Breast epithelium (tissue), 4 donors: ENCODE results near the gene GLI1. TPM values are rescaled to one million over a fixed set of nuclear protein-coding genes. Genes with fewer than 3 reads are reported as not detected.

Experiments
- DNase-seq, 2 donors: peaks; one replicate each; pipeline ENCODE4 v3.0.0-alpha.2; 2019; ENCODE audit warnings: low spot score in 2 of 2
- H3K27ac ChIP-seq, 2 donors: fragments of 200-600 bp; sonication (generic) in 1 of 2; one replicate each; pipeline ENCODE4 v1.5.1; 2016 to 2019; ENCODE audit warnings: mild to moderate bottlenecking in 1 of 2
- H3K27me3 ChIP-seq, 2 donors: fragments of 200-600 bp; sonication (generic) in 1 of 2; one replicate each; pipeline versions ENCODE4 v1.5.1 to v1.6.0; 2017 to 2019; ENCODE audit warnings: control low read depth in 1 of 2, mild to moderate bottlenecking in 1 of 2
- H3K36me3 ChIP-seq: fragments of 200-600 bp; one replicate; pipeline ENCODE4 v1.5.1; 2019
- H3K4me1 ChIP-seq, 2 donors: fragments of 200-600 bp; sonication (generic); one replicate each; pipeline ENCODE4 v1.5.1; 2016 to 2019; ENCODE audit warnings: control low read depth in 1 of 2
- H3K4me3 ChIP-seq, 3 donors: fragments of 200-600 bp; sonication (generic); 1 replicate in 2 of 3; 2 replicates in 1 of 3; pipeline ENCODE4 v1.5.1; 2016 to 2019; ENCODE audit warnings: mild to moderate bottlenecking in 3 of 3, moderate library complexity in 2 of 3
- H3K9me3 ChIP-seq, 2 donors: fragments of 200-600 bp; sonication (generic) in 1 of 2; one replicate each; pipeline ENCODE4 v1.5.1; 2016 to 2019; ENCODE audit warnings: control low read depth in 1 of 2
- CTCF ChIP-seq, 3 donors: fragments of 450-650 bp; IDR thresholded peaks; one replicate each; pipeline ENCODE4 v1.5.1; 2016 to 2017; ENCODE audit warnings: antibody characterized with exemption in 3 of 3, mild to moderate bottlenecking in 3 of 3, moderate library complexity in 3 of 3
- POLR2A ChIP-seq: fragments of 450-650 bp; IDR thresholded peaks from one replicate; pipeline ENCODE4 v1.6.1; 2016; ENCODE audit warnings: antibody characterized with exemption, mild to moderate bottlenecking, moderate library complexity
- POLR2AphosphoS5 ChIP-seq, 3 donors: sonication (generic); formaldehyde crosslinking; IDR thresholded peaks; one replicate each; pipeline ENCODE4 v1.6.1; 2017; ENCODE audit warnings: antibody characterized with exemption in 3 of 3
- intact Hi-C: fragments of 100-400 bp; cut with DNase I; formaldehyde crosslinking; loops from one replicate; pipeline ENCODE4 v1.15.1; 2023; ENCODE audit warnings: low total_unique reads
- total RNA-seq, 3 donors: library from RNA; depleted of rRNA; stranded (reverse); fragments of >200 nt; gene quantifications; one replicate each; pipeline ENCODE4 v1.1.0, GENCODE V29; 2016

GLI1 gene
- total RNA-seq, 3 donors from 2014 or later, result 0.66 to 2.1 (median 1.2) TPM

DNA sequence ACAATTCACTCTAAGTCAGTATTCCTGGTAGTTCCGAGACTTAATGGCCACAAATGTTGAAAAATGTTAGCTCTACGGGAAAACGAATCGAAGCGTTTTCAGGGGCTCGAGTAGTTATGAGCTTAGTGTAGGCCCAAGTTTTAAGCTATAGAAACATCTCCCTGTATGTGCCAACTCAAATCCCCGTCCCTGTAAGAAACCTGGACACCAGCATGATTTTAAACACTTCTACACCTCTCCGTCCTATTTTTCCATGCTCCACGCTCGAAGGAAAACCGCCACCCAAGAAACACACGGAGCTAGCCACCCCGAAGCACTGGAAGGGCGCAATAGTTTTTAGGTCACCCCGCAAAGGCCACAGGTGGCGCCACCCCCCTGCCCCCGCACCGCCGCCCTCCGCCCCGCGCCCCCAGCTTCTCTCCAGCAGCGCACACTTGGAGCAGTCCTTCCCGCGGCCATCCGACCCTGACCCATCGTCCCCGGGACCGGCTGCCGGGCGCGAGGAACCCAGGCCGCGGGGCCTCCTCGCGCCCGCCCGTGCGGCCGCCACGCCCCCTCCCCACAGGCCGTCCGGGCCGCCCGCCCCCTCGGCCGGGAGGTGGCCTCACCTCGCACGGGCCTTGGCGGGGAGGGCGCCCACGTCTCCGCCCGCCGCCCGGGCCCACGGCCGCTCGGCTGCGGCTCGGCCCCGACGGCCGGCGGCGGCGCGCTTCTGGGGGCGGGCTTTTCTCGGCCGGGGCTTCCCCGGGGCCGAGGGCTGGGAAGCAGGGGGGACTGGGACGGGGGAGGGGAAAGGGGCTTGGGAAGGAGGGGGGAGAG, 29.3 kb upstream of the GLI1 start:
- intact Hi-C loops, result no loop called here
- H3K36me3 ChIP-seq, result no peaks in the 10 kb centered on the region
- TF ChIP-seq POLR2A, result no peak
- no peak for TF ChIP-seq CTCF (IDR thresholded peaks at IDR 0.05)
- TF ChIP-seq POLR2AphosphoS5 (IDR thresholded peaks at IDR 0.05), result no peak
- peak in 1 of 2 donors; percentile 32 for DNase-seq
- H3K27ac ChIP-seq, result peak overlapping the region; percentile 97 to 100
- H3K27me3 ChIP-seq, result no peaks in the 10 kb centered on the region
- H3K9me3 ChIP-seq, result no peaks in the 10 kb centered on the region
- H3K4me3 ChIP-seq, result peak overlapping the region; percentile 72 to 97 (median 73)
- H3K4me1 ChIP-seq, result peaks cover 0 to 8% of the 10 kb centered on the region in 2 donors

DNA sequence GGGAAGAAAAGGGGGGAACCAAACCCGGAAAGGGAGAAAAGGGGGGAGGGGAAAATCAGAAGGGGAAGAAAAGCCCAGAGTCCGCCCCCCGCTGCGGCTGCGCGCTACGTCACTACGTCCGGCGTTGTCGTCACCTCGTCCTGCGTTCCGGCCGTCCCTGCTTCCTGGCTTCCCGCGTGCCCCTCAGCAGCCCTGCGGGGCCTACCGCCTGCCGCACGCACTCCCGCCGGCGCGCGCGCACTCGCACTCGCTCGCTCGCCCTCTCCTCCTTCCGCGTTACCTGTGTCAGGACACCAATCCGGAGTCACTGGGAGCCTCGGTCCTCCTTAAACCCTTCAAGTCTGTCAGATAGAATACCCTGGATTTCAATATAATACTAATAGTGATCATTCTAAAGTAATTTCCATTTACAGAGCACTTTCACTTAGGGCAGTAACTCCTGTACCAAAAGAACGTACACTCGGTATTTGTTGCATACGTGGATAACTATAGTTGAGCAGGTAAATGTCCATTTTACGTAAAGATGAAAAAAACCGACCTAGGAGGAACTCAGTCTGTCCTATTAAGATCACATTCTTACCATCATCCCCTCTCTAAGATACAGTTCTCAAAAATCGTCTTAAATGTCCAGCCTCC, 28.5 kb upstream of the GLI1 start, which contains the start of gene R3HDM2:
Gene R3HDM2 (minus strand): TSS at position 113 of the 636 bp plus-strand sequence. CDS start 120,615 bp downstream, outside the sequence.
- peak; percentile 91 to 95 for DNase-seq
- intact Hi-C loops, result no loop called here
- peak; percentile 83 for TF ChIP-seq POLR2A
- no peak for TF ChIP-seq CTCF (IDR thresholded peaks at IDR 0.05)
- TF ChIP-seq POLR2AphosphoS5 (IDR thresholded peaks at IDR 0.05), result peak; percentile 97
- H3K27ac ChIP-seq, result peak within 1 kb of the TSS; percentile 97 to 100
- H3K4me1 ChIP-seq, result peaks cover 0 to 8% of the 10 kb centered on the region in 2 donors
- H3K9me3 ChIP-seq, result no peaks in the 10 kb centered on the region
- no peaks in the 10 kb centered on the region for H3K36me3 ChIP-seq
- no peaks in the 10 kb centered on the region for H3K27me3 ChIP-seq
- peak within 1 kb of the TSS; percentile 72 to 97 (median 73) for H3K4me3 ChIP-seq

- Histone ChIP-seq H3K4me3 (peak overlapping the region; percentile 72 to 97 (median 73)), H3K9me3 (no peaks in the 10 kb centered on the region), H3K4me1 (peaks cover 0 to 8% of the 10 kb centered on the region in 2 donors), H3K27ac (peak overlapping the region; percentile 97 to 100), H3K27me3 (no peaks in the 10 kb centered on the region), H3K36me3 (no peaks in the 10 kb centered on the region)
- no peak for TF ChIP-seq CTCF (IDR thresholded peaks at IDR 0.05)
- TF ChIP-seq POLR2A, result no peak
- no peak for TF ChIP-seq POLR2AphosphoS5 (IDR thresholded peaks at IDR 0.05)
- DNase-seq, result no peak
- intact Hi-C loops, result no loop called here
Observed at GRCh38 chr12:57431654-57432188, 27.9 kb upstream of the GLI1 start.

DNA sequence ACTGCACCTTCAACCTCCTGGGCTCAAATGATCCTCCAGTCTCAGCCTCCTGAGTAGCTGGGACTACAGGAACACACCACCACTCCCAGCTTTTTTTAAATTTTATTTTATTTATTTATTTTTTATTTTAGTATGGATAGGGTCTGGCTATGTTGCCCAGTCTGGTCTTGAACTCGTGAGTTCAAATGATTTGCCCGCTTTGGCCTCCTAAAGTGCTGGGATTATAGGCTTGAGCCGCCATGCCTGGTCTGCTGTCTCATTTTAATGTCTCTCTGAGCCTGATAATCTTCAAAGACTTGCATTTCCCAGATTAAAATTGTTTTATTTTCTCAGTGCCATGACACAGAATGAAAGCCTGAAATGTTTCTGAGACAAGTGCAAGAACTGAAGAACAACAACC, 26.2 kb upstream of the GLI1 start:
- H3K9me3 ChIP-seq, result no peaks in the 10 kb centered on the region
- H3K4me3 ChIP-seq, result no peak overlapping the region
- H3K27ac ChIP-seq, result no peak overlapping the region
- peaks cover 0 to 8% of the 10 kb centered on the region in 2 donors for H3K4me1 ChIP-seq
- no peaks in the 10 kb centered on the region for H3K36me3 ChIP-seq
- intact Hi-C loops, result no loop called here
- no peak for DNase-seq
- TF ChIP-seq POLR2AphosphoS5 (IDR thresholded peaks at IDR 0.05) (no peak), POLR2A (no peak), CTCF (IDR thresholded peaks at IDR 0.05) (no peak)
- H3K27me3 ChIP-seq, result no peaks in the 10 kb centered on the region
